Measurements from ENCODE around the gene SBSN.

Gene SBSN

GRCh38 chr19:35512831-35513627, 15.1 kb downstream of the SBSN start:
- no peak for DNase-seq

GRCh38 chr19:35511337-35511736, 16.8 kb downstream of the SBSN start:
- DNase-seq: no peak
- intact Hi-C loops (cut with DNase I): no loop called here

More at GRCh38 chr19:35512831-35513627, 15.1 kb downstream of the SBSN start:
- intact Hi-C loops (cut with DNase I): no loop called here

- intact Hi-C loops (cut with DNase I): no loop called here
- no peak for DNase-seq
Measured at GRCh38 chr19:35510626-35510964, 17.5 kb downstream of the SBSN start.

DNA sequence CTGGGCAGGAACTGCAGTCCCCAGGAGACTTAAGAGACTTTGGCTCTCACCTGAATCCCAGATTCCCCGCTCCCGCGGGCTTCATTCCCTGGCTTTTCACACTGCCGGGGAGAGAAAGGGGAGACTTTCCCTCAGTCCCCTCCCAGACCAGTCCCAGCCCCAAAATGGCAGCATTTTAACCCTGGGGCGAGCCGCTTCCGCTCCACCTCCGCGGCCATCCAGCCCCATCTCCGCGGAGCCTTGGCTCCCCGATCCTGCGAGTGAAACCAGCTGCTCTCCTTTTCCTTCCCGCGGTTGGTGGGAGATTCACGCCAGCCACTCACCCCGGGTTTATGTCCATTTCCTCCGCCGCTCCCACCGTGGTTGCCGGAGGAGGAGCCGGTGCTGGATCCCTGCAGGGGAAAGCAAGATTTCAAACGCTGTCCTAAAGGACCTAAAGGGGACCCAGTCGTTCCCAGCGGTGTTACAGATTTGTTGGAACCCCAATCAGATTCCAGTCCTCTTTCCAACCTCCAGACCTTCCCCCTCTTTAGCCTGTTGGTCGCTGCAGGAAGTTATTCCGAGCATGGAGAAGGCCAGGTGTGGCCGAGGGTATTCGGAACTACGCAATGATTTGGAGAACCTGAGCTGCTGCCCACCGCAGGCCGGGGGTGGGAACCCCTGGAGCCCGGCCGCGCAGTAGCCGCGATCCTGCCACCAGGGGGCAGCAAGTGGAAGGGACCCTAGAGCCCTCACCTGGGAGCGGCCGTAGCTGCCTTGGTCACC, 18.1 kb downstream of the SBSN start:
- intact Hi-C loops (cut with DNase I): no loop called here
- DNase-seq: peak; percentile 50 to 90 (median 78)

- intact Hi-C loops (cut with DNase I): no loop called here
- DNase-seq: peak in 39 of 42 donors; percentile 30 to 90 (median 61)
Measured at GRCh38 chr19:35509018-35509652, 19.0 kb downstream of the SBSN start.

DNA sequence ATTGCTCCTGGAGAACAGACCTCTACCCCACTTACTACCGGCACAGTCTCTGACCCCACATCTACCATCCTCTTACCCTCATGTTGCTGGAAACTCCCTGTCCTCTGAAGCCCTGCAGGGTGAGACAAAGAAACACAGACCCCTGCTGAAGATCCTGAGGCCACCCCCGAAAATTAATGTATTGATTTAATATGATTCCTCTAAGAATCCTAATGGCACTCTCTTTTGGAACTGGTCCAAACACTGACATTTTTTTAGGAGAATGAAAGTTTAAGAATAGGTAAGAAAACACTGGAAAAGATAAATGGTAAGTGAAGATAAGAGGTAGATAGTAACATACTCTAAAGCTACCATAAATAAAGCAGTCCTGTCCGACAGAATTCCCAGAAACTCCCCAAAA, 20.0 kb downstream of the SBSN start:
- intact Hi-C loops (cut with DNase I): no loop called here
- no peak for DNase-seq

- intact Hi-C loops (cut with DNase I): no loop called here
- DNase-seq: no peak
Measured at GRCh38 chr19:35507561-35507960, 20.6 kb downstream of the SBSN start.

DNA sequence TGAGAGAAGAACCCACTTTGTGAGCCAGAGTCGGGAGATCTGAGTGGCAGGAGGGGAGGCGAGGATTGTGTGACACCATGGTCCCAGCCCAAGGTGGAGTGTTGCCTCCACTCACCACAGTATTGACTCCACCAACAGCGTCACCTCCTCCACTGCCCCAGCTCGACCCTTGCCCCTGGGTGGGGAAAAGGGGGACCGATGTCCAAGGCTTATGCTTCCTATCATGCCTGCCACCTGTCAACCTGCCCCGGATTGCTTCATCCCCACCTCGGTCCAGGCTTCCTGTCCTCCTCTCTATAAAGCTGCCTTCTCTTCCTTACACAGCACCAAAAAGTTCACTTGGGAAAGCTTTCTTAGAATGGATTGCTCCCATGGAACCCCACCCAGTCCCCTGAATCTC, 22.1 kb downstream of the SBSN start:
- DNase-seq: no peak
- intact Hi-C loops (cut with DNase I): no loop called here

GRCh38 chr19:35502751-35503150, 25.4 kb downstream of the SBSN start:
- intact Hi-C loops (cut with DNase I): no loop called here
- no peak for DNase-seq

GRCh38 chr19:35501684-35502083, 26.4 kb downstream of the SBSN start:
- DNase-seq: peak; percentile 41 to 94 (median 77)
- intact Hi-C loops (cut with DNase I): no loop called here

DNA sequence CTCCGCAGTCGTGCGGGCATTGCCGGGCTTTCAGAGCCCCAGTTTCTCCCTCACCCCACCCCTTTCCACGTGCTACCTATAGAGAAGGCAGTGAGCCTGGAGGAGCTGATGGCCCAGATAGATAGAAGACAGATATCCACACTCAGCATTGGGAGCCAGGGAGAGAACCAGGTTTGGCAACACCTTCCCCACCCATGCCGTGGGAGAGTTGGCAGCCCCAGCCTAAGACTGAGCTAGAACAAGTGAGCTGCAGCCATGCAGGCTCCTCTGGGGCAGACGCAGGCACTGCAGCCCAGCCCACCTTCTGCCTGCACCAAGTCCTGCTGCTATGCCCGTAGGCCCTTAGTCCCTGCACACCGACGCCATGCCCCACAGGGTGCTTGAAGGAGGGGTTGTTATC, 27.5 kb downstream of the SBSN start:
- intact Hi-C loops (cut with DNase I): no loop called here
- DNase-seq: peak in 27 of 42 donors; percentile 7 to 79 (median 44)

DNA sequence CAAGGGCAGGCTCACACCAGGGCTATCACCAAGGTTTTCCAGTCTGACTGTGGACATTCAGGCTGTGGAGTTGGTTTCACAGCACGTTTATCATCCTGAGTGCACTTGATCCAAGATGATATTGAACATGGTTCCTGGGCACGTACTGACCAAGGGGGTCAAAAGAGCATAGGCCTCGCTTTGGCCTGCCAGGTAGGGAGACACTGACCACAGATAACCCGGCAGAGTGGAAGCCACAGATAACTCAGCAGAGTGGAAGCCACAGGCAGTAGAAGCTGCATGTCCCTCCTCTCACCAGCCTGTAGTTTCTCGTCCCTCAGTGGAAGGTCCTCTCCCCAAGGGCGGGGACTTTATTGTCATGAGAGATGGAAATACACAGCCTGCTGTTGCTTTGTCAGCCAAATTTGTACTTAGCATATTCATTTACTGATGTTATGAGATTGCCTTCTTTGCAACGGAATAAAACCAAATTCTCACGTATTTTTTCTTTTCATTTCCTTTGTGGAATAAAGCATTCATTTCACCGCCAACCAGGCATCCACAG, 29.1 kb downstream of the SBSN start:
- intact Hi-C loops (cut with DNase I): loop anchor here (5.0 to 10.0 kb wide), 2 partner anchors 147 to 214 kb away; partner anchors contain the start of gene HAMP
- DNase-seq: no peak

GRCh38 chr19:35498220-35498619, 29.9 kb downstream of the SBSN start:
- DNase-seq: no peak
- intact Hi-C loops (cut with DNase I): loop anchor here (5.0 to 10.0 kb wide), 2 partner anchors 146 to 213 kb away; partner anchors contain the start of gene HAMP

- intact Hi-C loops (cut with DNase I): loop anchor here (5.0 to 10.0 kb wide), 2 partner anchors 145 to 213 kb away; partner anchors contain the start of gene HAMP
- no peak for DNase-seq
Measured at GRCh38 chr19:35497406-35497805, 30.7 kb downstream of the SBSN start.

DNA sequence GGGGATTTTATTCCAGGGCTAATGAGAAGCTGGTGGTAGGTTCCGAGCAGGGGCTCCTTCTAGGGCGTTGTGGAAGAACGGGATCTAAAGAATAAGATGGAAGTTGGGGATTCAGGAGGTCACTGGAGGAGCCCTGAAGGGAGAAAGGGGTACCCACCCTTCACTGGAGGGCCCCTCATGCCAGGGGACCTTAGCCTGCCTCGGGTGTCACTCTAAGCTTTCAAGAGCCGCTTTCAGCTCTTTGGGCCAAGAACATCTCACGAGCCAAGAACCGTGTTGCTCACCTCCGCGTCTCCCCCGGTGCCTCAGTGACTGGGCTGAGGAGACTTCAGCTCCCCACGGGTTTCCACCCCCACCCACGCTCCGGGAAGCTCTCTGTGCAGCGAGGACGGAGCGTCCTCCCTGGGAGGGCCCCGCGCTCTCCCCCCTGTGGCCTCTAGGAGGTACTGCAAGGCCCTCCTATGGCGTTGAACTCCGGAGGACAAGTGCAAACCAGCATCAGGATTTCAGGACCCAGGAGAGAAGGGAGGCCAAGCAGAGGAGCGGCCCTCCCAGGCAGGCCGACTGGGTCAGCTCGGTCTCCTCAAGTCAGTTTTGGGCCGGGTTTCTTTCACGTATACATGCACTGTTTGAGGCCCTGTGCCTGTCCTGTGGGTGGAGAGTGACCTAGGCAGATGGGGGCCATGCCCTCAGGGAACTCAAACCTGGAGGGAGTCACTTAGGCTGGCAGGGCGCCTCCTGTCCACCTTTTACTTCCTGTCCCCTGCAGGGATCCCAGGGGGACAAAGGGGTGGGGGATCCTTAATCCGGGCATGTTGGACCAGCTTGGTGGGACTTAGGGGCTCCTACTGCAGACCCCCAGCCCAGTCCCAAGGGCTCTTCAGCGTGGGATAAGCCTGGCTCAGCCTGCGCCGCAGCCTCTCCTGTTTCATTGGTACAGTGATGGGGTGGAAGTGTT, 32.7 kb downstream of the SBSN start:
- peak; percentile 45 to 93 (median 80) for DNase-seq

GRCh38 chr19:35493971-35494370, 34.1 kb downstream of the SBSN start:
- intact Hi-C loops (cut with DNase I): loop anchor here (10.0 kb wide), 1 partner anchor 209 kb away; the partner anchor contains the start of gene HAMP
- DNase-seq: no peak

More for the DNA sequence above, 32.7 kb downstream of the SBSN start:
- intact Hi-C loops (cut with DNase I): loop anchor here (5.0 to 10.0 kb wide), 2 partner anchors 143 to 211 kb away; partner anchors contain the start of gene HAMP

- intact Hi-C loops (cut with DNase I): loop anchor here (10.0 kb wide), 1 partner anchor 207 kb away; the partner anchor contains the start of gene HAMP
- no peak for DNase-seq
Measured at GRCh38 chr19:35491836-35492360, 36.2 kb downstream of the SBSN start.

- intact Hi-C loops (cut with DNase I): loop anchor here (10.0 kb wide), 1 partner anchor 206 kb away; the partner anchor contains the start of gene HAMP
- DNase-seq: no peak
Measured at GRCh38 chr19:35490364-35490763, 37.7 kb downstream of the SBSN start, which contains the start of gene KRTDAP. Gene KRTDAP (minus strand): TSS chr19:35490464. CDS start chr19:35490442, 22 bp downstream.
